HCT116 (cell line): Measurements from ENCODE around the gene PPP2R1B. TPM values are rescaled to one million over a fixed set of nuclear protein-coding genes. Genes with fewer than 3 reads are reported as not detected.

Source experiments
- ATAC-seq: fragments of 200-7000 bp; cut with Tn5 transposase; 2 replicates; pipeline ENCODE4 v1.9.1; 2020; ENCODE audit warnings: mild to moderate bottlenecking, moderate library complexity
- BruUV-seq: library from RNA; stranded (reverse); fragments of 400-500 nt; replicated peaks from 2 replicates; lab custom pipeline; 2021; lab: Mats Ljungman, UMichigan
- CTCF ChIA-PET: fragments of 300-600 bp; sonication (Branson Sonifier 250); formaldehyde crosslinking; loops from one replicate; lab custom pipeline; 2021; ENCODE audit warnings: antibody characterized with exemption; lab: Charles Lee
- POLR2A ChIA-PET: fragments of 300-600, 350-600 bp; sonication (Branson Sonifier 250); formaldehyde crosslinking; loops from one replicate; lab custom pipeline; 2021; ENCODE audit warnings: antibody characterized with exemption; lab: Charles Lee
- RAD21 ChIA-PET, 2 experiments: fragments of 300-600 bp; sonication (Branson Sonifier 250); formaldehyde crosslinking; loops; one replicate each; lab custom pipeline; 2023; ENCODE audit warnings: low total read pairs in 2 of 2; ENCODE audit not compliant: uncharacterized antibody in 2 of 2, unreplicated experiment in 2 of 2, low non-redundant PET in 1 of 2; lab: Charles Lee
- DNase-seq: peaks from one replicate; pipeline ENCODE4 v3.0.0-alpha.2; 2010; ENCODE audit warnings: low read depth, low spot score
- H2AFZ ChIP-seq: fragments of 200-600 bp; shearing (Covaris generic), sonication (generic); 2 replicates; pipeline ENCODE4 v1.6.1; 2017; ENCODE audit warnings: low read depth, mixed run types, mixed read lengths, antibody characterized with exemption, low read length; ENCODE audit not compliant: poor library complexity, severe bottlenecking
- H3K27ac ChIP-seq: 2 replicates; pipeline ENCODE4 v1.5.1; 2012; ENCODE audit warnings: low read depth, low read length
- H3K27me3 ChIP-seq: fragments of 200-600 bp; sonication (generic); 2 replicates; pipeline ENCODE4 v1.6.1; 2016; ENCODE audit warnings: mixed run types, low read length, mixed read lengths; ENCODE audit not compliant: insufficient read depth
- H3K36me3 ChIP-seq, 2 experiments: fragments of 200-500 bp in 1 of 2; fragments of 200-600 bp in 1 of 2; sonication (Bioruptor generic) in 1 of 2; sonication (generic) in 1 of 2; 2 replicates each; pipeline versions ENCODE4 v1.5.1 to v1.6.1; 2014 to 2016; ENCODE audit warnings: low read length in 2 of 2, inconsistent platforms in 1 of 2, mixed read lengths in 1 of 2, mixed run types in 1 of 2; ENCODE audit not compliant: insufficient read depth in 2 of 2, control insufficient read depth in 1 of 2
- H3K4me1 ChIP-seq, 2 experiments: fragments of 200-600 bp in 1 of 2; sonication (generic) in 1 of 2; 2 replicates each; pipeline versions ENCODE4 v1.5.1 to v1.6.1; 2012 to 2017; ENCODE audit warnings: low read length in 2 of 2, inconsistent platforms in 1 of 2, mild to moderate bottlenecking in 1 of 2, mixed read lengths in 1 of 2, mixed run types in 1 of 2, moderate library complexity in 1 of 2; ENCODE audit not compliant: insufficient read depth in 2 of 2, control insufficient read depth in 1 of 2
- H3K4me2 ChIP-seq: fragments of 200-600 bp; sonication (generic); 2 replicates; pipeline ENCODE4 v1.6.1; 2017; ENCODE audit warnings: mixed run types, low read length, mixed read lengths
- H3K4me3 ChIP-seq, 2 experiments: fragments of 200-600 bp in 1 of 2; sonication (generic) in 1 of 2; replicated peaks in 1 of 2; 2 replicates each; pipeline ENCODE4 v1.5.1; 2011 to 2016; ENCODE audit warnings: low read length in 2 of 2, control low read depth in 1 of 2, low read depth in 1 of 2, mild to moderate bottlenecking in 1 of 2, mixed read lengths in 1 of 2, mixed run types in 1 of 2
- H3K79me2 ChIP-seq: fragments of 200-600 bp; sonication (generic); 2 replicates; pipeline ENCODE4 v1.6.1; 2017; ENCODE audit warnings: mild to moderate bottlenecking, mixed run types, low read length, moderate library complexity, mixed read lengths; ENCODE audit not compliant: insufficient read depth
- H3K9ac ChIP-seq: fragments of 200-600 bp; sonication (generic); 2 replicates; pipeline ENCODE4 v1.6.1; 2016; ENCODE audit warnings: low read length, mixed read lengths
- H3K9me2 ChIP-seq: fragments of 200-600 bp; sonication (generic), shearing (Covaris generic); 2 replicates; pipeline ENCODE4 v1.6.1; 2017; ENCODE audit warnings: mixed run types, mild to moderate bottlenecking, moderate library complexity; ENCODE audit not compliant: insufficient read depth
- H3K9me3 ChIP-seq, 2 experiments: fragments of 200-500 bp in 1 of 2; fragments of 200-600 bp in 1 of 2; sonication (Bioruptor generic) in 1 of 2; sonication (generic) in 1 of 2; 2 replicates each; pipeline ENCODE4 v1.6.1; 2014 to 2017; ENCODE audit warnings: low read length in 2 of 2, mixed read lengths in 2 of 2, inconsistent platforms in 1 of 2, low read depth in 1 of 2, mild to moderate bottlenecking in 1 of 2, mixed run types in 1 of 2, moderate library complexity in 1 of 2; ENCODE audit not compliant: control insufficient read depth in 1 of 2, insufficient read depth in 1 of 2
- H4K20me1 ChIP-seq: fragments of 200-600 bp; sonication (generic), shearing (Covaris generic); 2 replicates; pipeline ENCODE4 v1.6.1; 2017; ENCODE audit warnings: mixed run types, mild to moderate bottlenecking, moderate library complexity; ENCODE audit not compliant: insufficient read depth
- ATF3 ChIP-seq: IDR thresholded peaks from 2 replicates; pipeline ENCODE4 v1.6.1; 2012
- CEBPB ChIP-seq: IDR thresholded peaks from 2 replicates; pipeline ENCODE4 v1.6.1; 2012; ENCODE audit warnings: low read depth
- CTCF ChIP-seq, 3 experiments: fragments of 200-600 bp in 1 of 3; sonication (generic) in 1 of 3; IDR thresholded peaks in 2 of 3; conservative IDR thresholded peaks in 1 of 3; 2 replicates each; pipeline ENCODE4 v1.5.1; 2012 to 2017; ENCODE audit warnings: low read depth in 2 of 3, low read length in 2 of 3, antibody characterized with exemption in 1 of 3, borderline replicate concordance in 1 of 3, control low read depth in 1 of 3, mild to moderate bottlenecking in 1 of 3, mixed read lengths in 1 of 3, mixed run types in 1 of 3, moderate library complexity in 1 of 3; ENCODE audit not compliant: insufficient read depth in 1 of 3
- EGR1 ChIP-seq: IDR thresholded peaks from 2 replicates; pipeline ENCODE4 v1.6.1; 2012; ENCODE audit warnings: low read depth
- EZH2 ChIP-seq: fragments of 200-600 bp; sonication (generic); IDR thresholded peaks from 2 replicates; pipeline ENCODE4 v1.6.1; 2017; ENCODE audit warnings: antibody characterized with exemption, mixed run types
- FOSL1 ChIP-seq: IDR thresholded peaks from 2 replicates; pipeline ENCODE4 v1.6.1; 2012; ENCODE audit warnings: low read depth
- MAX ChIP-seq: IDR thresholded peaks from 2 replicates; pipeline ENCODE4 v1.6.1; 2012
- POLR2A ChIP-seq: IDR thresholded peaks from 2 replicates; pipeline ENCODE4 v1.7.0; 2011; ENCODE audit warnings: borderline replicate concordance; ENCODE audit not compliant: insufficient read depth, insufficient read length; ENCODE audit errors: extremely low read depth
- POLR2AphosphoS5 ChIP-seq: IDR thresholded peaks from 2 replicates; pipeline ENCODE4 v1.6.1; 2011; ENCODE audit warnings: mild to moderate bottlenecking, low read depth, low read length, moderate library complexity
- SP1 ChIP-seq: IDR thresholded peaks from 2 replicates; pipeline ENCODE4 v1.6.1; 2012; ENCODE audit warnings: low read depth
- SRF ChIP-seq: IDR thresholded peaks from 2 replicates; pipeline ENCODE4 v1.6.1; 2012; ENCODE audit warnings: low read depth
- YY1 ChIP-seq: IDR thresholded peaks from 2 replicates; pipeline ENCODE4 v1.6.1; 2011; ENCODE audit warnings: low read length, low read depth, moderate library complexity, mild to moderate bottlenecking; ENCODE audit not compliant: insufficient replicate concordance; ENCODE audit errors: extremely low read depth
- ZBTB33 ChIP-seq: IDR thresholded peaks from 2 replicates; pipeline ENCODE4 v1.6.1; 2011; ENCODE audit warnings: mild to moderate bottlenecking, low read length, moderate library complexity; ENCODE audit not compliant: insufficient replicate concordance; ENCODE audit errors: extremely low read depth
- intact Hi-C: fragments of 100-400 bp; cut with micrococcal nuclease; formaldehyde crosslinking; loops from 2 replicates; pipeline ENCODE4 v1.10.0; 2022
- total RNA-seq: library from RNA; stranded (reverse); gene quantifications from one replicate; pipeline ENCODE4 v1.2.1, GENCODE V29; 2021; ENCODE audit not compliant: unreplicated experiment

Gene PPP2R1B
- total RNA-seq, 1 experiment from 2014 or later: 24.9 TPM

- TF ChIP-seq CTCF (IDR thresholded peaks at IDR 0.05 in 2 of 3, conservative IDR thresholded peaks at IDR 0.05 in 1 of 3; ENCODE audit: borderline replicate concordance in 1 of 3, insufficient read depth in 1 of 3, low read depth in 2 of 3, low read length in 2 of 3) (no peak), EGR1 (no peak), POLR2AphosphoS5 (no peak)
Measured at GRCh38 chr11:111720801-111721494, 45.2 kb downstream of the PPP2R1B start (continued).

GRCh38 chr11:111719379-111719778, 46.8 kb downstream of the PPP2R1B start:
- no peak overlapping the region for H3K4me2 ChIP-seq
- H3K79me2 ChIP-seq: no peaks in the 10 kb centered on the region
- H3K9me3 ChIP-seq: no peaks in the 10 kb centered on the region
- H3K4me1 ChIP-seq: no peaks in the 10 kb centered on the region
- H2AFZ ChIP-seq: no peak overlapping the region
- H3K27me3 ChIP-seq: no peaks in the 10 kb centered on the region
- CTCF ChIA-PET: no interaction called here
- ATAC-seq: no peak
- TF ChIP-seq SP1 (no peak), MAX (no peak), ZBTB33 (no peak), POLR2A (no peak), EZH2 (no peak), YY1 (no peak), CEBPB (no peak), EGR1 (no peak), ATF3 (no peak), FOSL1 (no peak), SRF (no peak)
- RAD21 ChIA-PET: no interaction called here
- H3K4me3 ChIP-seq: no peak overlapping the region
- peaks cover 15 to 24% of the 10 kb centered on the region in 2 experiments for H3K36me3 ChIP-seq
- no peak overlapping the region for H3K9ac ChIP-seq
- intact Hi-C loops: no loop called here
- no peaks in the 10 kb centered on the region for H4K20me1 ChIP-seq
- H3K27ac ChIP-seq: no peak overlapping the region
- POLR2A ChIA-PET: no interaction called here
- BruUV-seq: no TSS peak
- H3K9me2 ChIP-seq: no peaks in the 10 kb centered on the region
- no peak for DNase-seq
